GM21825 (cell line): ENCODE measurements around the gene NHSL2.

Source experiments
- ATAC-seq: cut with Tn5 transposase; IDR thresholded peaks from one replicate; pipeline ENCODE4 v1.9.1; 2021; ENCODE audit warnings: mild to moderate bottlenecking, moderate library complexity; ENCODE audit not compliant: unreplicated experiment

Gene NHSL2

DNA sequence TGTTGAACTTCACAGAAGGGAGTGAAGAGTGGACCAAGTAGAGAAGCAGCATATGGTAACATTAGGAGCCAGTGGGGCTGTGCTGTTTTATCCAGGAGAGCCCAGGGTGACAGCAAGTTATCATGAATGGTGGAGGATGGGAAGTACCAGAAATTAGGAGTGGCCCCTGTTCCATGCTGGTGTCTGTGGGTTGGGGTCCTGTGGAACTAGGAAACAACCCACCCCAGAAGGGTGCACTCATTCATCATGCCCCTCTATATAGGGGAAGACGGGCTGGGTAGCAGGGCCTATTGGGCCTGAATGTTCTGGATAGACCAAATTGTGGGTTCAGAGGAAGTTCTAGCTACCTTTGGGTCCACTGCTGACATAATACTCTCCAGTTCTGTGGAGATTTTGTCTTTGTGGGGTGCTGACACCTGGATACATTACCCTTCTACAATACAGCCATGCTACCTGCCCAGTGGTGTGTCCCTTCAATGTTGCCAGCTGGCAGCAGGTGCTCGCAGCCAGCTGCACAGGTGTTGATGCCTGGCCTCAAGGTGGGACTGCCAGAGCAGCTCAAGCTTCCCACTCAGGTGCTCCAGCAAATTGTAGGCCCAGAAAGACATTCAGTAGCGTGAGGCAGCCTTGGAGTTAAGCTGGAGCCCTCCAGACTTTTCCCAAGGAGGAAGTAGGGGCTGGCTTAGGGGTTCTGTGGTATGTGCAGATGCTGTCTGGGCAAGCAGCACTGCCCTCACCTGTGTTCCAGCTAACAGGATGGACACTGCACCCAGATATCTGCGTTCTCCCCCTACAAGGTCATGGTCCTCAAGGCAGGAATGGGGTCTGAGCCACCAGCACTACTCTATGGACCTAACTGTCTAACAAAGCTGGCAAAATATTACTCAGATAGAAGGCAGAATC is 106.5 kb downstream of the NHSL2 start:
- ATAC-seq: no peak

DNA sequence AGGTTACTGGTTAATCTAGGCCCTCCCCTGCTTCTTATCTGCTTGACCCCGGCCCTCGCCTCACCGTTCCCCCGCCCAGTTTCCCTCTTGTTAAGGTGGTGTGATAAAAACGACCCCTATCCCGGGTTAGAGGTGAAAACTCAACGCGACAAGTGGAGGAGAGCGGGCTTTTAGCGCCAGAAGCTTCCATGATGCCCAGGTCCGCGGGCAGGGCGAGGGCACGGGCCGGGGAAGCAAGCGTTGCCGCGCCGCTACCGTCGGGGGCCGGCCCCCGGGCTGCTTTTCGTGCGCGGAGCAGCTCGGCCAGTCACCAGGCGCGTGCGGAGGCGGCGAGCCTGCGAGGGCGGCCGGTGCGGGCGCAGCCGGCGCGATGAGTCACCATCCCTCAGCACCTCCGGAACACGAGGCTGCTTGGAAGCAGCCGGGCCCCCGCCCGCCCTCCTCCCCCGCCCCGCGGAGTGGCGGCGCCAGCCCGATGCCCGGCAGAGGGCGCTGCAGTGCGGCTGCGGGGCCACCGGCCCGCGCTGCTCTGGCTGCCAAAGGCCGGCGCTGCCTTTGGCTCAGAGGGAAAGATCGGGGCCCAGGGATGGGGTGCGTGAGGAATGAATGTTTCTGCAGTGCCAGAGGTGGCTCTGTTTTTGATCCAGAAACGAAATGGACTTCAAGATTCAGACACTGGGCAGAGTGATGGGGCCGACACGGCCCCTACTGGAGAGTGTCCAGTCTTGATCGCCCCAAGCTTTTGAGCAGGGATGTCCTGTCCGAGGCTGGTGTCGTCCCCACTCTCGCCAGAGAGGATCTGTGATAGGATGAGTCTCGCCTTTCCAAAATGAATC is 107.8 kb downstream of the NHSL2 start:
- peak; percentile 58 for ATAC-seq

DNA sequence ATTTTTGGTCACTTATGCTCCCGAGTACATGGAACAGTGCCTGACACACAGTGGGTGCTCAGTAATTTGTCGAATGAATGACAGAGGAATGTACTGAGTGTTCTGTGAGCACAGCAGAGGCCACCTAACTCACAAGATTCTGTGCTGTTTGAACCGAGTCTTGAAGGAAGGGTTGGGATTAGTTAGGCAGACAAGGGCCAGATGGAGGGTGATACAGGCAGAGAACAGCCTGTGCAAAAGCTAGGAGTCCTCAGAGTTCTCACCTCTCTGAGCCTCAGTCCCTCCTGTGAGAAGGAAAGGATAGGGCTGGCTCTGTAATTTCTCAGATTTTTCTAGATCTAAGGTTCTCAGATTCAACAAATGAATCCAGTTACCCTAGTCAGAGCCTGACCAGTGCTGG is 108.8 kb downstream of the NHSL2 start:
- no peak for ATAC-seq

DNA sequence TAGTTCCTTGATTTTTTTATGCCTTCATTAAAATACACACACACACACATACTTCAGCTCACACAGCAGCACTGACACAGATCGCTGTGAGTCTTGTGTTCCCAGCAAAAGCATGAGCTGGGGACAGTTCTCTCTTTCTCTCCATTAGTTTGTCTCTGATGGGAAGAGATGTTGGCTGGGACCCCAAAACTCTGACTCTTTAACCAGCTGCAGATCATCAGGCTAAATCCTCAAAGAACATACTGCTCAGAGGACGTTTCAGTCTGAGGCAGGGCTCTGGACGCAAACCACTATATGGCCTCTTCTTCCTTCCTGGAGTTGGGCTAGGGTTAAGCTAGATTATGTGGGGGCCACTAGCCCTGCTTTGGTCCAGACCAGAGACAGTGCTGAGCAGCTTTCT is 109.6 kb downstream of the NHSL2 start:
- no peak for ATAC-seq

DNA sequence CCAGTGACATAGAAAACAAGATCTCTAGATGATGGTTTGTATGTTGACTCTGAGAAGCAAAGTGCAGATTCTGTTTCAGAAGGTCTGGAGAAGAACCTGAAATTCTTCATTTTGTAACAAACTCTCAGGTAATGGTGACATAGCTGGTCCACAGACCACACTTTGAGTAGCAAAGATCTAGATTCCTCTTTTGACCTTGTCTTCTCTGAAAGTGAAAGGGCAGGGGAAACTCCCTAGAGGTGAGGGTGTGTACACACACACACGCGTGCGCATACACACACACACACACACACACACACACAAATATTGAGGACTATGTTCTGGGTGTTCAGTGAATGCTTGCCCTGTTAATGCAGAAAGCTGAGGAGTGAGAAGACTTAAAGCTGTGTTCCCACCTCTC is 110.1 kb downstream of the NHSL2 start:
- ATAC-seq: no peak

DNA sequence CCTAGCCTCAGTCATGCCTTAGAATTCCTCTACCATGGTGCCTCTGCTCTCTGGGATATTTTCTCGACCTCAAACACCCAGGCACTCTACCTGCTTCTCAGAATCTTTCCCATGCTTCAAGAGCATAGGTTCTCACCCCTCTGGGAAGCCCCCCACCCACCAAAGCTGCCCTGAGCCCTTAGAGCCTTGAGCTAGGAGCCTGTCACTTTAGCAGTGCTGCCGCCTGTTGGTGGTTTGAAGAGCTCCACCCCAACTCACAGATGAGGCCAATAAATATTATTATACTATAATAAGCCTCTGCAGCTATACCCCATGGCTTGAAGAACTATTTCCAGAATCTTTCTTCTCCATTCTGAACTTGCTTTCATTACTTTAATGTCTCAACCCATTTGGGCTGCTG is 111.3 kb downstream of the NHSL2 start:
- no peak for ATAC-seq

DNA sequence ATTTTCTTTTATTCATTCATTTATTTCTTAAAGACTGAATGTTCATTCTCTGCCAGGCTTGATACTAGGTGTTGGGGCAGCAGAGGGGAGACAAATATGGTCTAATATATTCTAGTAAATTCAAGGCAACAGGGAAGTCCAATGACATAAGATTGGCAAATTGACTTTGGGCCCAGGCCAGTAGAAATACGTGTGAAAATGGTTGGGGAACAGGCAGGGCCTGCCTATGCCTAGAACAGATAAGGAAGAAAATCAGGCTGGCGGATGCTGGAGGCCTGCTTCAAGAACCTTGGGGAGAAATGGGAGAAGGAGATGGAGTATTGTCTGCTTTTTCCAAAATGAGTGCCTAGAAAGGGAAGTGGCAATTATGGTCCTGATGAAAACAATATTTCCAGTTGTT is 112.4 kb downstream of the NHSL2 start:
- ATAC-seq: no peak

DNA sequence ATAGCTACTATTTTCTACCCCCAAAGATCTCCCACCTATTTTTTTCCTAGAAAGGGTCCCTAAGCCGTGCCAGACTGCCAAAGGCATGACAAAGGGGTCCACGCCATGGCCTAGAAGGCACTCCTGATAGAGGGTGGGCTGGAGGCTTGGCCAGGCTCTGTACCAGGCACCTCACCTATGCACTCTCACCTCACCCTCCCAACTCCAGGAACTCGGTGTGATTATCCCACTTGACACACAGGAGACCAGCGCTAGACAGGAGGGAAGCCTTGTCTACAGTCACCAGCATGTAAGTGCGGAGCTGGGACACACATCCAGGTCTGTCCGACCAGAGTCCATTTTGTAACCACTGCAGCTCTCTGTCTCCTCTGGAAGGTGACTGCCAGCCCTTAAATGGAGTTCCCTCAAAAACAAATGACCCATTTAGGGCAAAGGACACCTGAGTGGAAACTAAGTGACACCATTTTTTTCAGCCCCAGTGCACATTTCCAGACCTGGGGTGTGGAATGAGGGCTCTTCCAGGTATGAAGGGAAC is 114.7 kb downstream of the NHSL2 start:
- ATAC-seq: no peak

DNA sequence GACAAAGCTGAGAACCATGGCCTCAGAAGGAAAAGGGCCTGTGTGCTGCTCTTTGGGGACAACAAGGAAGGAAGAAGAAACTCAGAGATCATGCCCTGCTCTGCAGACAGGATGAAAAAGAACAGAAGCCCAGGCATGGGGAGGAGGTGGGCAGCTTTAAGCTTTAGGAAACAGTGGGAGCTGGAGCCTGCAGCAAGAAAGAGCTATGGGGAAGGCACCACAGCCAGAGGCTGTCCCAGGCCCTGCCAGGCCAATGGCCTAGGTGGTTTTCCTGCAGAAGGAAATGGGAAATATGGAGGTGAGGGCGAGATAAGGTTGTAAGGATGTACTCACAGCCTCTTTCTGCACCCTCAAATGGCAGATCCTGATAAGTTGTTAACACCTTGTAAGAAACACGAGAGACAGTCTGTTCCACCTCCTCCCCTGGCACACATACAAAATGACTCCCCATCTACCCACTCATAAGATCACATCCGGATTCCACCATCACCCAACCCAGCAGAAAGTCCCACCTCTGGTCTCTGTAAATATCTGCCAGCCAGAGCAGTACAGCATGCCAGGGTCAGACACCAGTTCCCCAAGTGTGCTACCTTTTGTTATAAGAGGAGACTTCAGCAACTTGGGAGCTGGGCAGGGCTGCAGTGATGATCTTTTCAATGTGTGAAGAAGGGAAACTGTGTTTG is 115.8 kb downstream of the NHSL2 start:
- no peak for ATAC-seq

DNA sequence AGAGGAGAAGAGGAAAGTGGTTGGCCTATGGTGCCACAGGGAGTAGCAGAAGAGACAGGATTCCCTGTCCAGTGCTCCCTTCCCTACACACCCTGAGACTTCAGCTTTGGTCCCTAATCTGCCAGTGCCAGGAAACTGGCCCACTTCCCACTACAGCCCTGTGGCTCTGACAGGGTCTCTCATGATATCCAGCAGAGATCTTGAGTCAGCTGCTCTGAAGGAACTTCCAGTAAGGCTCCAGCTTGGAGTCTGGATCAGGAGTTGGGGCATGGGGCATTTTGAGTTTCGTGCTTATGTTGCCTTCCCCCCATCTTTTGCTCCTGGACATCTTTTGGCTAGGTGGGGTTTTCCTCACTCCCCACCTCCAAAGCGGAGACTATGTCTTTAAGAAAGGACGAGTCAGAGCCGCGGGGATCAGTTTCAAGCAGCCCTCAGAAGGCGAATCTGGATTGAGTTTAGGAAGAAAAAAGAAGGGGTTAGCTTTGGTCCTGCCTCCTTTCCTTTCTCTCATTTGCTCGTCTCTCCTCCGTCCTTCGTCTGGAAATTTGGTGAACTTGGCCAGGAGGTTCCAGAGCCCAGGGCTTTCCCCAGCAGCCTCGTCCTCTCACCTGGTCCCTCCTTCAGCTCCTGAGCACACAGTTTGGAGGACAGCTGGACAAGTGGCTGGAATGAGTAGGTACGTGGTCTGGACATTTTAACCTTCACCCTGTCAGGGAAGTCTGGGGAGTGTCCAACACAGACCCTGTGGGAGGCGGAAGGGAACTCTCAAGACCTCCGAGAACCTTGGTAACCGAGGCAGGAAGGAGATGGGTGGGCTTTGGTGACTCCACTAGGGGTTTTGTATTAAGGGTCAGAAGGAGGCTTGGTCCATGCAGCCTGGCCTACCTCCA is 116.6 kb downstream of the NHSL2 start:
- ATAC-seq: no peak

DNA sequence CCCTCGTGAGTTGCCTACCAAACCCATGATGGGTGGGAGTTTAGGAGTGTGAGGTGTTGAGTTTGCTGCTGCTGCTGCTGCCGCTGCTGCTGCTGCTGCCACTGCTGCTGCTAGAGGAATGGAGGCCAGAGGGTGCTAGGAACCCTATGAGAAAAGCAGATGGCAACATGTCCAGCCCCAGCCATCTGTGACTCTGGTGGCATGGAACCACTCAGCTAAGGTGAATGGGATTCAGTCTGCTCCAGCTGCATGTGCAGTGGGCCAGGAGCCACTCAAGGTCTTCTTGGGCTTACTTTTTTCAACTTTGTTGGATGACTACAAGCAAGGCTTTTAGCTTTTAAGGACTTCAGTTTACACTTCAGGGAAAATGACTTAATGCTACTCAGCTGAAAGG is 117.3 kb downstream of the NHSL2 start:
- ATAC-seq: no peak

DNA sequence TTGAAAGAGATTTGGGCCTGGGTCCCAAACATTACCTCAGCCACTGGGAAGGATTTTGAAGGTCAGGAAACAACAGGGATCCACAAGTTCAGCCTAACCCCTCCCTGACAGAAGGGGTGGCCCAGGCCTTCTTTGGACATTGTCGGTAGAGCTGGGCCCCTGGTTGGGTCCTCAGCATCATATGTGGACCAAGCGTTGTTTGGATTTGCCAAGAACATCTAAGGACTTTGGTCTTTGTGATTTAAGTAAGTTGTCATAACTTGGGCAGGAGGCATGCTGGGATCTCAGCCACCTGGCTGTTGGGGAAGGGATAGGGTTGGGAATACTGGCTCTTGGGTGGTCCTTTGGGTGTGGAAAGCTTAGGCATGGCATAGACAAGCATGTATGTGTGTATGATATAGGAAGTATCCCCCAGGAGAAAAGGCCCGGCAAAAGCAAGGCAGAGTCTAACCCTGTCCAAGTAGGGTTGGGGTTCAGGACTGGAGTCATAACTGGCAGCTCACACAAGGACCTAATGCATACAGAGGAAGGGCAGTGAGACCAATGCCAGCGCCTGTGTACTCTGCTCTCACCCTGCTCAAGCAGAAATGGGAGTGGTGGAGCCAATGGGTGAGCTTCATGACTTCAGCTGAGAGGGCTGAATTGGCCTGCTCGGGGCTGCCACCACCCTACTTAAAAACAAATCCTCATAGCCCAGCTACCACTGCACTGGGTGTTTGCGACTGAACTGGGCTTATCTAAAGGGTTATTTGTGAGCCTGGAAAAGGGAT is 118.2 kb downstream of the NHSL2 start:
- no peak for ATAC-seq

DNA sequence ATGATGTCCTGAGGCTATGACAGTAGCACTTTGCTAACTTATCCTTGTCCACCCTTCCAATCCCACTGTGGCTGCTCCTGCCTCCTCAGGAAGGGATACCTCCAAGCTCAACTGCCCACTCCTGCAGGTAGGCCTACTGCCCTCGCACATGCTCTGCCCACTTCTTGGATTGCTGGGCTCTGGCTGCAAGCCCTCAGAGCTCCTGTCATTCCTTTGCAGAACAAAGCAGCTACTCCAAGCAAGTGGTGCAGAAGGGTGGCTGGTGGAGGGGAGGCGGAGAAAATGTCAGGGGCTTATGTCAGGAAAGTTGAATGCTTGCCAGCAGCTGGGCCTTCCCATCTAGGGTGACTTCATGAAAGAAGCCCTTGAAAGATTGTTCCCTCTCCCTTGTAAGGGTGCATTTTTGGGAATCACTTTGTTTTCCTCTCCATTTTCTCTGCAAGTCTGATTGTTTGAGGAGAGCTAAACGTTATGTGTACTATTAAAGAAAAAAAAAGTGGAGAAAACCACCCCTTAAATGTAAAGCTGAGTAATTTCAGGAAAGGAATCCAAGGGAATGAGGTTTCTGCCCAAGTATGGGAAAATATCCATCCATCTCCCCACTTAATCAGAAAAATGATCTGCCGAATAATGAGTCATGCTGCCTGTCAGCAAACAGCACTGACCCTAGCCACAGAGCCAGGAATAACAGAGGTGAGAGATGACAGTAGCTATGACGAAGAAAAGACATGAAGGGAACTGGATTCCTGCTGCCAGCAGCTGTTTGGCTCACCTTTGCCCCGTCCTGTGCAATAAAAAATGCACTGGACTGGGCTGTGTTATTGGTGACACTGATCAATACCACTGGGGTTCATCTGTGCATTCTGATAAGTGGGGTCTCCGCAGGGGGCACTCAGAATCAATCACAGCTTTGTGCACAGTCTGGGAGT is 119.1 kb downstream of the NHSL2 start:
- ATAC-seq: no peak

DNA sequence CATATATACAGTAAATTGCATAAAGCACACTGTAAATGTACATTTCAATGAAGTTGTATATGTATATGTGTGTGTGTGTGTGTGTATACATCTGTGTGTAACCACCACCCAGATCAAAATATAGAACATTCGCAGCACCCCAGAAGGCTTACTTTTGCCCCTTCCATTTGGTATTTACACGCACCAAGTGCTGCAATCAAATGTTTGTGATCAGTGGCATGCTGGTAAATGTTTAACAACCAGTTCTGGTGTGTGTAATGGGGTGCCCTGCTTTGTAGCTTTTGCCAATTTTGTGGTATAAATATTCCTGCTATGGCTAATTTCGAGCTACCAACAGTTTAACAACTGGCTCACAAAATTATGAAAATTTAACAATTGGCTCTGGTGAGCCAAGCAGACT is 119.8 kb downstream of the NHSL2 start:
- no peak for ATAC-seq

DNA sequence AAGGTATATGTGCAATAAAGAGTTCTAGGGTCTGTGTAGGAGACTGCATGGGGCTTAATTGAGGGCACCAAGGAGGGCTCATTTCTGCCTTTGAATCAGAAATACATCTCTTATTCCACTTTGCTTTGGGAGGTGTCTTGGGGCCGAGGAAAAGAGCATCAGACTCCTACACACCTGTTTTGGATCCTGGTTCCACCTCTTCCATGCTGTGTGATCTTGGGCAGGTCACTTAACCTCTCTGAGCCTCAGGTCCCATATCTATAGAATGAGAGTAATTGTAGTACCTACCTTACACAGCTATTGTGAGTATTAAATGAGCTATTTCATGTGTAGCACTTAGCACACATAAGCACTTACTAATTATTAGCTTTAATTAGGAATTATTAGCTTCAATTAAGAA is 120.5 kb downstream of the NHSL2 start:
- no peak for ATAC-seq

DNA sequence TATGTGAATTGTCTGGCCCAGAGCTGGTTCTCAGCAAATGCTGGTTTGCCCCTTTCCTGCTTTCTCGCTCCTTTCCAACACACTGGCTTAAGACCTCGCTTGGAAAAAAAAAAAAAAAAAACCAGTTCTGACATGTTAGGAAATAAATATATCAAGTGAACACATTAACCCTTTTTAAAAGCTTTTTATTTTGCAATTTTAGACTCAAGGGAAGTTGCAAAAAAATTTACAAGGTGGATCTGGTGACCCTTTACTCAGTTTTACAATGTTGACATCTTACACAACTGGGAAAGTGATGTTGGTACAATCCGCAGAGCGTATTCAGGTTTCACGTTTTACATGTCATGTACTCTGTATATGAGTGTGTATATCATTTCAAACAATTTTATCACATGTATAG is 121.0 kb downstream of the NHSL2 start:
- ATAC-seq: no peak

DNA sequence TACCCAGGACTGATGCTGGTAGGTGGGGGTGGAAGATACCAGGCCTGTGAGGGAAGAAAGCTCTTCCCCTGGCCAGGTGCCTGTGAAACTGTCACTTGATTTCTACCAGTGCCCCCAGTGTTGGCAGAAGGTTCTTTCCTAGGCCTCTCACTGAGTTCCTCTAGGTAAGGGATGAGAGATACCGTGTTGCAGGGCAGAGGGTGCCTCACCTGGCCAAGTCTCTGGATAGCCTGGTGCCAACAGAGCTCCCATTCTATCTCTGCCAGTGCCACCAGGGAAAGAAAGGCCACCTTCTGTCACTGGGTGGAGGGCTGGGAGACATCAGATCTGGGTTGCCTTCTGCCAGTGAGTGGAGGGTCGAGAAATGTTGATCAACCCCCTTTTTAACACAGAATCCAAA is 127.0 kb downstream of the NHSL2 start:
- ATAC-seq: no peak

DNA sequence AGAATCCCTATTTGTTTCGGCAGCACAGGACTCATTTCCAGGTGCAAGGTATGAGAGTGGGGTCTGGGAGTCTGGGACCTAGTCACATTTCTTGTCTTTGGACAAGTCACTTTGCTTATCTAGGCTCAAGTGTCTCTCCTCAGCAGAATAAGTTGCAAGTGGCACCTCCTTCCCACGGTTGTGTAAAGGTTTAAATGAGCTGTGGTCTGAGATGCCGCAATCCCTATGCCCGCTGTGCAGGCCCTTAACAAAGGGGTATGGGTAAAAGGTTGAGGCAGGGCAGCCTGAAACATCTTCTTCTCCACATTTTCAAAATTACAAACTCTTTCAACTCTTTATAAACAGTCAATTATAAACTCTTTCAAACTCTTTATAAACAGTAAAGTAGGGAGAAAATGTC is 127.4 kb downstream of the NHSL2 start:
- ATAC-seq: no peak
